Duodenal mucosa (tissue), 2 donors: ENCODE results near the gene CWH43.
"Not testable (repeated sequence)": the region's sequence is repeated elsewhere in the genome, so short reads cannot be mapped to it uniquely, and the experiment has no call there.

Experiments
- H3K27ac ChIP-seq: one replicate; pipeline ENCODE4 v1.7.0; 2013; ENCODE audit warnings: low read depth, low read length
- H3K27me3 ChIP-seq, 2 donors: one replicate each; pipeline ENCODE4 v1.7.0; 2013; ENCODE audit warnings: low read length in 2 of 2, control low read depth in 1 of 2; ENCODE audit not compliant: insufficient read depth in 2 of 2, control insufficient read depth in 1 of 2
- H3K36me3 ChIP-seq, 2 donors: one replicate each; pipeline ENCODE4 v1.7.0; 2013; ENCODE audit warnings: low read length in 2 of 2, control low read depth in 1 of 2; ENCODE audit not compliant: insufficient read depth in 2 of 2, control insufficient read depth in 1 of 2
- H3K4me1 ChIP-seq, 2 donors: one replicate each; pipeline ENCODE4 v1.7.0; 2013; ENCODE audit warnings: low read length in 2 of 2, control low read depth in 1 of 2; ENCODE audit not compliant: insufficient read depth in 2 of 2, control insufficient read depth in 1 of 2
- H3K4me3 ChIP-seq, 2 donors: one replicate each; pipeline ENCODE4 v1.7.0; 2013; ENCODE audit warnings: low read length in 2 of 2, low read depth in 1 of 2
- H3K9ac ChIP-seq, 2 donors: one replicate each; pipeline ENCODE4 v1.7.0; 2013; ENCODE audit warnings: low read length in 2 of 2, low read depth in 1 of 2
- H3K9me3 ChIP-seq, 2 donors: one replicate each; pipeline ENCODE4 v1.7.0; 2013; ENCODE audit warnings: low read length in 2 of 2, control low read depth in 1 of 2; ENCODE audit not compliant: control insufficient read depth in 1 of 2

CWH43 gene

GRCh38 chr4:48998440-48998839 lies 12.4 kb downstream of the CWH43 start:
- H3K36me3 ChIP-seq: no peaks in the 10 kb centered on the region
- no peak overlapping the region for H3K4me3 ChIP-seq
- H3K27ac ChIP-seq: no peak overlapping the region
- H3K9ac ChIP-seq: no peak overlapping the region
- H3K9me3 ChIP-seq: no peaks in the 10 kb centered on the region
- no peaks in the 10 kb centered on the region for H3K4me1 ChIP-seq
- peaks cover 0 to 7% of the 10 kb centered on the region in 2 donors for H3K27me3 ChIP-seq

GRCh38 chr4:49000806-49001205 lies 14.7 kb downstream of the CWH43 start:
- Histone ChIP-seq H3K9ac (no peak overlapping the region), H3K4me1 (no peaks in the 10 kb centered on the region), H3K27me3 (peaks cover 0 to 3% of the 10 kb centered on the region in 2 donors), H3K9me3 (no peaks in the 10 kb centered on the region), H3K4me3 (no peak overlapping the region), H3K27ac (no peak overlapping the region), H3K36me3 (no peaks in the 10 kb centered on the region)

GRCh38 chr4:49002931-49003330 lies 16.9 kb downstream of the CWH43 start:
- H3K27ac ChIP-seq: no peak overlapping the region
- H3K27me3 ChIP-seq: peaks cover 0 to 3% of the 10 kb centered on the region in 2 donors
- no peaks in the 10 kb centered on the region for H3K4me1 ChIP-seq
- H3K36me3 ChIP-seq: no peaks in the 10 kb centered on the region
- H3K4me3 ChIP-seq: no peak overlapping the region
- H3K9ac ChIP-seq: no peak overlapping the region
- H3K9me3 ChIP-seq: no peaks in the 10 kb centered on the region

GRCh38 chr4:49018718-49019295 lies 32.7 kb downstream of the CWH43 start:
- Histone ChIP-seq H3K4me1 (no peaks in the 10 kb centered on the region), H3K27me3 (no peaks in the 10 kb centered on the region), H3K9ac (no peak overlapping the region), H3K36me3 (no peaks in the 10 kb centered on the region), H3K4me3 (no peak overlapping the region), H3K27ac (no peak overlapping the region), H3K9me3 (no peaks in the 10 kb centered on the region)

GRCh38 chr4:49032440-49033161 lies 46.5 kb downstream of the CWH43 start:
- Histone ChIP-seq H3K36me3 (no peaks in the 10 kb centered on the region), H3K9me3 (no peaks in the 10 kb centered on the region), H3K4me3 (no peak overlapping the region), H3K4me1 (no peaks in the 10 kb centered on the region), H3K27ac (no peak overlapping the region), H3K9ac (no peak overlapping the region), H3K27me3 (no peaks in the 10 kb centered on the region)

GRCh38 chr4:49036528-49036927 lies 50.5 kb downstream of the CWH43 start:
- H3K9me3 ChIP-seq: no peaks in the 10 kb centered on the region
- no peaks in the 10 kb centered on the region for H3K4me1 ChIP-seq
- H3K36me3 ChIP-seq: no peaks in the 10 kb centered on the region
- no peak overlapping the region for H3K9ac ChIP-seq
- H3K4me3 ChIP-seq: no peak overlapping the region
- no peaks in the 10 kb centered on the region for H3K27me3 ChIP-seq
- no peak overlapping the region for H3K27ac ChIP-seq

GRCh38 chr4:49044270-49044669 lies 58.2 kb downstream of the CWH43 start:
- Histone ChIP-seq H3K9ac (no peak overlapping the region), H3K27me3 (no peaks in the 10 kb centered on the region), H3K4me1 (no peaks in the 10 kb centered on the region), H3K9me3 (no peaks in the 10 kb centered on the region), H3K27ac (no peak overlapping the region), H3K36me3 (no peaks in the 10 kb centered on the region), H3K4me3 (no peak overlapping the region)

GRCh38 chr4:49058306-49058705 lies 72.2 kb downstream of the CWH43 start:
- no peak overlapping the region for H3K27ac ChIP-seq

GRCh38 chr4:49063670-49064069 lies 77.6 kb downstream of the CWH43 start:
- H3K9me3 ChIP-seq: peaks cover 0 to 10% of the 10 kb centered on the region in 2 donors
- H3K27ac ChIP-seq: no peak overlapping the region
- no peak overlapping the region for H3K4me3 ChIP-seq
- no peaks in the 10 kb centered on the region for H3K36me3 ChIP-seq
- H3K27me3 ChIP-seq: no peaks in the 10 kb centered on the region
- H3K4me1 ChIP-seq: no peaks in the 10 kb centered on the region
- H3K9ac ChIP-seq: no peak overlapping the region

More at GRCh38 chr4:49058306-49058705, 72.2 kb downstream of the CWH43 start:
- no peak overlapping the region for H3K4me3 ChIP-seq
- no peak overlapping the region for H3K9ac ChIP-seq
- H3K36me3 ChIP-seq: no peaks in the 10 kb centered on the region
- H3K4me1 ChIP-seq: no peaks in the 10 kb centered on the region
- no peaks in the 10 kb centered on the region for H3K27me3 ChIP-seq
- H3K9me3 ChIP-seq: peaks cover 0 to 13% of the 10 kb centered on the region in 2 donors

- H3K4me1 ChIP-seq, H3K27ac ChIP-seq, H3K9ac ChIP-seq, H3K36me3 ChIP-seq, H3K4me3 ChIP-seq, H3K27me3 ChIP-seq, H3K9me3 ChIP-seq: not testable (repeated sequence)
Measured at GRCh38 chr4:49072196-49072595, 86.1 kb downstream of the CWH43 start.
